MCF 10A (cell line): ENCODE measurements around the gene GORASP1. TPM values are rescaled to one million over a fixed set of nuclear protein-coding genes. Genes with fewer than 3 reads are reported as not detected.

Source experiments
- BruUV-seq: library from RNA; stranded (reverse); fragments of 400-500 nt; replicated peaks from 2 replicates; lab custom pipeline; 2021; lab: Mats Ljungman, UMichigan
- CTCF ChIA-PET: fragments of 300-600 bp; sonication (Branson Sonifier 250); formaldehyde crosslinking; extraction: SDS; loops from one replicate; lab custom pipeline; 2021; ENCODE audit warnings: antibody characterized with exemption, inconsistent platforms; lab: Yijun Ruan, JAX
- POLR2A ChIA-PET: fragments of 300-600, 350-650 bp; sonication (Branson Sonifier 250); formaldehyde crosslinking; extraction: SDS; loops from one replicate; lab custom pipeline; 2020; ENCODE audit warnings: antibody characterized with exemption, inconsistent platforms; lab: Yijun Ruan, JAX
- DNase-seq: peaks from one replicate; pipeline ENCODE4 v3.0.0-alpha.2; 2018; ENCODE audit not compliant: unreplicated experiment
- H3K27ac Mint-ChIP-seq: one replicate; pipeline ENCODE4 v1.8.0; 2022; ENCODE audit warnings: mild to moderate bottlenecking, low read depth, mixed read lengths; ENCODE audit not compliant: unreplicated experiment
- H3K27me3 Mint-ChIP-seq: one replicate; pipeline ENCODE4 v1.8.0; 2022; ENCODE audit warnings: mixed read lengths; ENCODE audit not compliant: insufficient read depth, unreplicated experiment
- H3K36me3 Mint-ChIP-seq: one replicate; pipeline ENCODE4 v1.8.0; 2022; ENCODE audit warnings: mild to moderate bottlenecking, moderate library complexity, mixed read lengths; ENCODE audit not compliant: insufficient read depth, unreplicated experiment
- H3K4me1 Mint-ChIP-seq: one replicate; pipeline ENCODE4 v1.8.0; 2022; ENCODE audit warnings: mixed read lengths; ENCODE audit not compliant: insufficient read depth, unreplicated experiment
- H3K4me3 Mint-ChIP-seq: one replicate; pipeline ENCODE4 v1.8.0; 2022; ENCODE audit warnings: mild to moderate bottlenecking, moderate library complexity, mixed read lengths; ENCODE audit not compliant: unreplicated experiment
- H3K9me3 Mint-ChIP-seq: one replicate; pipeline ENCODE4 v1.8.0; 2022; ENCODE audit warnings: mixed read lengths; ENCODE audit not compliant: unreplicated experiment
- CTCF ChIP-seq: fragments of 200-600 bp; IDR thresholded peaks from one replicate; pipeline ENCODE4 v1.8.0; 2022; ENCODE audit warnings: antibody characterized with exemption, mild to moderate bottlenecking; ENCODE audit not compliant: unreplicated experiment
- intact Hi-C: fragments of 100-400 bp; cut with micrococcal nuclease; formaldehyde crosslinking; loops from 2 replicates; pipeline ENCODE4 v1.14.1; 2022
- total RNA-seq: library from RNA; stranded (reverse); gene quantifications from 2 replicates; pipeline ENCODE4 v1.2.3, GENCODE V29; 2022

Gene GORASP1
- total RNA-seq, 1 experiment from 2014 or later: 34.4 TPM

- ChIA-PET POLR2A (interaction anchor here (0.7 kb wide), 1 partner anchor 32 kb away, joined by 3 read pairs; no protein-coding TSS in a partner anchor), CTCF (interaction anchor here (0.7 to 2.1 kb wide), 5 partner anchors 11 to 152 kb away, joined by 3 to 7 read pairs (median 5); no protein-coding TSS in a partner anchor)
- TF ChIP-seq CTCF: no peak
- intact Hi-C loops: no loop called here
- Mint-ChIP-seq H3K36me3 (peaks cover 22% of the 10 kb centered on the region), H3K4me3 (no peak overlapping the region), H3K4me1 (peaks cover 17% of the 10 kb centered on the region), H3K27ac (no peak overlapping the region), H3K9me3 (no peaks in the 10 kb centered on the region), H3K27me3 (no peaks in the 10 kb centered on the region)
- no peak for DNase-seq
- BruUV-seq: no TSS peak
Observed at GRCh38 chr3:39139442-39139841, 32.0 kb upstream of the GORASP1 start.

GRCh38 chr3:39138804-39139415 lies 31.5 kb upstream of the GORASP1 start:
- peaks cover 17% of the 10 kb centered on the region for H3K4me1 Mint-ChIP-seq
- POLR2A ChIA-PET: interaction anchor here (0.6 kb wide), 1 partner anchor 39 kb away, joined by 3 read pairs; no protein-coding TSS in a partner anchor
- no peak overlapping the region for H3K27ac Mint-ChIP-seq
- no peak for TF ChIP-seq CTCF
- intact Hi-C loops: no loop called here
- BruUV-seq: no TSS peak
- DNase-seq: no peak
- CTCF ChIA-PET: interaction anchor here (0.7 to 1.3 kb wide), 4 partner anchors 12 to 153 kb away, joined by 3 to 7 read pairs (median 4); no protein-coding TSS in a partner anchor
- H3K4me3 Mint-ChIP-seq: no peak overlapping the region
- H3K36me3 Mint-ChIP-seq: peaks cover 16% of the 10 kb centered on the region
- H3K9me3 Mint-ChIP-seq: no peaks in the 10 kb centered on the region
- H3K27me3 Mint-ChIP-seq: no peaks in the 10 kb centered on the region

- Mint-ChIP-seq H3K36me3 (peaks cover 9% of the 10 kb centered on the region), H3K27ac (no peak overlapping the region), H3K27me3 (no peaks in the 10 kb centered on the region), H3K4me1 (peaks cover 17% of the 10 kb centered on the region), H3K4me3 (no peak overlapping the region), H3K9me3 (no peaks in the 10 kb centered on the region)
- CTCF ChIA-PET: interaction anchor here (0.8 to 1.3 kb wide), 3 partner anchors 11 to 150 kb away, joined by 3 to 7 read pairs (median 5); no protein-coding TSS in a partner anchor
- intact Hi-C loops: no loop called here
- POLR2A ChIA-PET: interaction anchor here (0.6 kb wide), 1 partner anchor 40 kb away, joined by 3 read pairs; no protein-coding TSS in a partner anchor
- no peak for TF ChIP-seq CTCF
- no TSS peak for BruUV-seq
- DNase-seq: no peak
Observed at GRCh38 chr3:39137991-39138803, 30.8 kb upstream of the GORASP1 start.

- Mint-ChIP-seq H3K4me1 (peaks cover 17% of the 10 kb centered on the region), H3K4me3 (no peak overlapping the region), H3K36me3 (peaks cover 2% of the 10 kb centered on the region), H3K27me3 (no peaks in the 10 kb centered on the region), H3K27ac (no peak overlapping the region), H3K9me3 (no peaks in the 10 kb centered on the region)
- TF ChIP-seq CTCF: no peak
- ChIA-PET POLR2A (no interaction called here), CTCF (interaction anchor here (0.7 to 1.2 kb wide), 4 partner anchors 11 to 72 kb away, joined by 3 to 4 read pairs (median 3); no protein-coding TSS in a partner anchor)
- no TSS peak for BruUV-seq
- DNase-seq: no peak
- intact Hi-C loops: no loop called here
Observed at GRCh38 chr3:39137435-39137936, 30.1 kb upstream of the GORASP1 start.
